Right lobe of liver (tissue), 4 donors: ENCODE measurements around the gene CKM.

ENCODE experiments used
- POLR2A ChIP-seq: fragments of 450-650 bp; IDR thresholded peaks from one replicate; pipeline ENCODE4 v1.6.1; 2017; ENCODE audit warnings: antibody characterized with exemption, mild to moderate bottlenecking
- TF ChIP-seq, protein P1 (sequence below), 4 donors: fragments of 200-600 bp in 3 of 4; fragments of 450-650 bp in 1 of 4; IDR thresholded peaks; one replicate each; pipeline versions ENCODE4 v1.5.1 to v1.8.0; 2016 to 2022; ENCODE audit warnings: antibody characterized with exemption in 4 of 4, mild to moderate bottlenecking in 2 of 4
- donor health status: DM: no; HTN: no; CAD: no.
- donor health status: DM: no; HTN: no; CAD: no.
- donor health status: DM: no; HTN: yes; CAD: no.

- TF ChIP-seq, protein P1, sequence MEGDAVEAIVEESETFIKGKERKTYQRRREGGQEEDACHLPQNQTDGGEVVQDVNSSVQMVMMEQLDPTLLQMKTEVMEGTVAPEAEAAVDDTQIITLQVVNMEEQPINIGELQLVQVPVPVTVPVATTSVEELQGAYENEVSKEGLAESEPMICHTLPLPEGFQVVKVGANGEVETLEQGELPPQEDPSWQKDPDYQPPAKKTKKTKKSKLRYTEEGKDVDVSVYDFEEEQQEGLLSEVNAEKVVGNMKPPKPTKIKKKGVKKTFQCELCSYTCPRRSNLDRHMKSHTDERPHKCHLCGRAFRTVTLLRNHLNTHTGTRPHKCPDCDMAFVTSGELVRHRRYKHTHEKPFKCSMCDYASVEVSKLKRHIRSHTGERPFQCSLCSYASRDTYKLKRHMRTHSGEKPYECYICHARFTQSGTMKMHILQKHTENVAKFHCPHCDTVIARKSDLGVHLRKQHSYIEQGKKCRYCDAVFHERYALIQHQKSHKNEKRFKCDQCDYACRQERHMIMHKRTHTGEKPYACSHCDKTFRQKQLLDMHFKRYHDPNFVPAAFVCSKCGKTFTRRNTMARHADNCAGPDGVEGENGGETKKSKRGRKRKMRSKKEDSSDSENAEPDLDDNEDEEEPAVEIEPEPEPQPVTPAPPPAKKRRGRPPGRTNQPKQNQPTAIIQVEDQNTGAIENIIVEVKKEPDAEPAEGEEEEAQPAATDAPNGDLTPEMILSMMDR (IDR thresholded peaks at IDR 0.05): no peak
- TF ChIP-seq POLR2A: no peak
Measured at GRCh38 chr19:45340899-45341453, 18.3 kb upstream of the CKM start.
